HepG2 (cell line): ENCODE results near the gene CHRM3. TPM values are rescaled to one million over a fixed set of nuclear protein-coding genes. Genes with fewer than 3 reads are reported as not detected.

Experiments
- ATAC-seq: fragments of 200-7000 bp; cut with Tn5 transposase; 3 replicates; pipeline ENCODE4 v1.9.1; 2020; ENCODE audit warnings: mild to moderate bottlenecking, moderate library complexity
- BruUV-seq: library from RNA; stranded (reverse); fragments of 400-500 nt; replicated peaks from 2 replicates; lab custom pipeline; 2021; lab: Mats Ljungman, UMichigan
- CTCF ChIA-PET: fragments of 300-600 bp; formaldehyde crosslinking; extraction: SDS; loops from one replicate; lab custom pipeline; 2021; ENCODE audit warnings: low total read pairs, inconsistent platforms, low intra/inter-chr PET ratio; lab: Yijun Ruan, JAX
- POLR2A ChIA-PET: fragments of 350-600 bp; sonication (Branson Sonifier 250); formaldehyde crosslinking; loops from one replicate; lab custom pipeline; 2020; ENCODE audit warnings: antibody characterized with exemption, inconsistent platforms; lab: Yijun Ruan, JAX
- DNase-seq: peaks from one replicate; pipeline ENCODE4 v3.0.0-alpha.2; 2015; ENCODE audit warnings: low spot score
- FAIRE-seq: peaks from 3 replicates; lab custom pipeline; 2011; peaks lifted over from hg19 to GRCh38; lab: Jason Lieb, UNC
- H2AFZ ChIP-seq: one replicate; pipeline ENCODE4 v1.6.1; 2011; ENCODE audit warnings: low read length, inconsistent platforms
- H3K27ac ChIP-seq: fragments of 300-600 bp; 3 replicates; pipeline ENCODE4 v1.8.0; 2011; ENCODE audit warnings: mixed run types, mild to moderate bottlenecking, mixed read lengths, low read length, inconsistent platforms; ENCODE audit not compliant: insufficient read depth; ENCODE audit errors: extremely low read length
- H3K27me3 ChIP-seq, 2 experiments: fragments of 200-600 bp in 1 of 2; 2 replicates in 1 of 2; 3 replicates in 1 of 2; pipeline versions ENCODE4 v1.6.0 to v1.8.0; 2011; ENCODE audit warnings: low read length in 2 of 2, mild to moderate bottlenecking in 2 of 2, moderate library complexity in 2 of 2, inconsistent platforms in 1 of 2; ENCODE audit not compliant: insufficient read depth in 2 of 2, control insufficient read depth in 1 of 2
- H3K36me3 ChIP-seq, 2 experiments: fragments of 200-600 bp in 1 of 2; replicated peaks in 1 of 2; 2 replicates in 1 of 2; 3 replicates in 1 of 2; pipeline versions ENCODE4 v1.5.1 to v1.8.0; 2011; ENCODE audit warnings: low read length in 2 of 2, inconsistent platforms in 1 of 2; ENCODE audit not compliant: insufficient read depth in 2 of 2, control insufficient read depth in 1 of 2
- H3K4me1 ChIP-seq: 2 replicates; pipeline ENCODE4 v1.5.1; 2012; ENCODE audit warnings: low read length, inconsistent platforms; ENCODE audit not compliant: insufficient read depth
- H3K4me2 ChIP-seq: 2 replicates; pipeline ENCODE4 v1.6.0; 2011; ENCODE audit warnings: low read depth, low read length, inconsistent platforms
- H3K4me3 ChIP-seq, 3 experiments: fragments of 200-600 bp in 1 of 3; sonication (generic), shearing (Covaris generic) in 1 of 3; replicated peaks in 1 of 3; 2 replicates each; pipeline ENCODE4 v1.5.1; 2011 to 2016; ENCODE audit warnings: low read length in 3 of 3, inconsistent platforms in 2 of 3, low read depth in 2 of 3, mild to moderate bottlenecking in 2 of 3, control low read depth in 1 of 3, mixed read lengths in 1 of 3; ENCODE audit not compliant: insufficient read depth in 1 of 3
- H3K79me2 ChIP-seq: one replicate; pipeline ENCODE4 v1.6.1; 2011; ENCODE audit warnings: low read length, inconsistent platforms; ENCODE audit not compliant: insufficient read depth
- H3K9ac ChIP-seq: 2 replicates; pipeline ENCODE4 v1.6.0; 2011; ENCODE audit warnings: mild to moderate bottlenecking, low read depth, low read length, inconsistent platforms; ENCODE audit not compliant: insufficient read depth
- H3K9me3 ChIP-seq: 2 replicates; pipeline ENCODE4 v1.5.1; 2012; ENCODE audit warnings: mild to moderate bottlenecking, low read length
- H4K20me1 ChIP-seq: 2 replicates; pipeline ENCODE4 v1.6.0; 2011; ENCODE audit warnings: inconsistent platforms, mild to moderate bottlenecking, low read length, moderate library complexity; ENCODE audit not compliant: insufficient read depth
- HNRNPL ChIP-seq: fragments of 200-400 bp; formaldehyde crosslinking; IDR thresholded peaks from 2 replicates; pipeline ENCODE4 v1.6.1; 2017; ENCODE audit warnings: mild to moderate bottlenecking, low read depth, low read length
- SKI ChIP-seq: fragments of 450-650 bp; IDR thresholded peaks from one replicate; pipeline ENCODE4 v1.6.1; 2018; ENCODE audit warnings: mild to moderate bottlenecking; ENCODE audit not compliant: partially characterized antibody
- SMARCE1 ChIP-seq: fragments of 450-650 bp; IDR thresholded peaks from 2 replicates; pipeline ENCODE4 v1.6.1; 2017; ENCODE audit warnings: borderline replicate concordance
- TRIM22 ChIP-seq: fragments of 450-650 bp; IDR thresholded peaks from 2 replicates; pipeline ENCODE4 v1.6.1; 2017
- U2AF2 ChIP-seq: fragments of 200-400 bp; formaldehyde crosslinking; IDR thresholded peaks from 2 replicates; pipeline ENCODE4 v1.6.1; 2017; ENCODE audit warnings: low read depth, mild to moderate bottlenecking, low read length
- ZNF589 ChIP-seq: sonication (generic); formaldehyde crosslinking; conservative IDR thresholded peaks from 2 replicates; pipeline ENCODE4 v1.8.0; 2022; ENCODE audit warnings: mild to moderate bottlenecking, moderate library complexity, missing genetic modification reagents
- WGBS: methylation state at CpG from one replicate; pipeline ENCODE4 v1.1.6; 2017; ENCODE audit warnings: low lambda C conversion rate; 5-methylcytosine and 5-hydroxymethylcytosine counted together
- in situ Hi-C: cut with HindIII; loops from 2 replicates; pipeline ENCODE4 v1.10.0; 2017; ENCODE audit warnings: low pct_unique_long_range_greater_than_20kb; ENCODE audit not compliant: extremely low pct_ligation_motif_present
- intact Hi-C: fragments of 100-400 bp; cut with micrococcal nuclease; formaldehyde crosslinking; loops from one replicate; pipeline ENCODE4 v1.10.0; 2022; ENCODE audit not compliant: unreplicated experiment
- polyA plus RNA-seq, 8 experiments: library from polyadenylated mRNA; depleted of rRNA in 3 of 8; stranded (reverse) in 7 of 8; unstranded in 1 of 8; fragments of >200 nt; fragmentation: Illumina TruSeq in 4 of 8; extraction: Trizol in 4 of 8; gene quantifications; 2 replicates each; pipeline versions ENCODE4 v1.2.1 to v1.2.3, GENCODE V29; 2011 to 2016; ENCODE audit warnings: low read depth in 4 of 8, missing spikeins in 1 of 8, mixed read lengths in 1 of 8; ENCODE audit not compliant: insufficient read depth in 1 of 8
- total RNA-seq, 5 experiments: library from RNA; depleted of rRNA; stranded (reverse); fragments of >200 nt; fragmentation: Illumina TruSeq; extraction: Trizol; gene quantifications; 2 replicates each; pipeline ENCODE4 v1.2.3, GENCODE V29; 2016; ENCODE audit warnings: low read depth in 1 of 5
- TF ChIP-seq, protein P1 (sequence below): sonication (generic); formaldehyde crosslinking; IDR thresholded peaks from 2 replicates; pipeline ENCODE4 v1.4.0; 2020; ENCODE audit warnings: missing genetic modification reagents
- TF ChIP-seq, protein P2 (sequence below): sonication (generic); formaldehyde crosslinking; IDR thresholded peaks from 2 replicates; pipeline ENCODE4 v1.4.0; 2020; ENCODE audit warnings: missing genetic modification reagents
- TF ChIP-seq, protein P3 (sequence below): fragments of 450-650 bp; IDR thresholded peaks from 2 replicates; pipeline ENCODE4 v1.6.1; 2016
- TF ChIP-seq, protein P4 (sequence below): IDR thresholded peaks from 2 replicates; pipeline ENCODE4 v1.6.1; 2016; ENCODE audit warnings: missing genetic modification reagents, missing compliant biosample characterization
- TF ChIP-seq, protein P5 (sequence below): sonication (generic); formaldehyde crosslinking; IDR thresholded peaks from 2 replicates; pipeline ENCODE4 v1.4.0; 2020; ENCODE audit warnings: mild to moderate bottlenecking, missing genetic modification reagents, borderline replicate concordance
- TF ChIP-seq, protein P6 (sequence below): sonication (generic); formaldehyde crosslinking; IDR thresholded peaks from 2 replicates; pipeline ENCODE4 v1.8.0; 2022; ENCODE audit warnings: mild to moderate bottlenecking, missing genetic modification reagents, moderate library complexity

CHRM3 gene
- total and polyA plus RNA-seq, 2 of the 13 experiments (the other 11 are each of a cell fraction or from before 2014, with no cell fraction given), result not detected

DNA sequence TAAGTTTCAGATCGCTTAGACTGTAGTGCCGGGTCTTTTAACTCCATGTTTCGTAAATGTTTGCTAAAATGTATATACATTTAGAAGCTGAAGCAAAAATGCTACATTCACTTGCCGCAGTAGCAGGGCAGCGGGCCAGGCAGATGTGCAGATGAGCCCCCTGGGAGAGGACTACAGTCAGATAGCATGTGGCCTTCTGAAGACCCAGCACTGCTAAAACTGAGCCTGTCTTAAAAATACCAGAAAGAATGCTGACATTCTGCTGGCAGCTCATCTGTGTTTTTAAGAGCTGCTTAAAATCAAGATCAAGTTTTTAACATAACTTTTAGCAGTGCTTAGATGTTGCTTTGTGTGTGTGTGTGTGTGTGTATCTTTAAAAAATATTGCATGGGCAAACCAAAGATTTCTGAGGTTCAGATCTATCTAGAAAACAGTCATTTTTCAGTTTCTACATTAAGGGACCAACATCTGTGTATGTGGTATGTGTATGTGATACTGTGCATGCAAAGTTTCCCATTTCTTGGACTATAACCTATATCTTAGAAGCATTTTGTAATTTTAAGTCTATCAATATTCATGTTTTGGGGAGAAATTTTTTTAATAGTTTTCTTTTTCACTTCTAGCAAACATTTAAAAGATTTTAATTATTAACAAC lies 31.7 kb downstream of the CHRM3 start:
- Histone ChIP-seq H3K79me2 (no peaks in the 10 kb centered on the region), H4K20me1 (no peaks in the 10 kb centered on the region), H3K27ac (no peak overlapping the region), H3K4me3 (no peak overlapping the region), H3K4me1 (no peaks in the 10 kb centered on the region), H3K9me3 (no peaks in the 10 kb centered on the region; the same call in 1 of the 2 replicates), H2AFZ (no peak overlapping the region), H3K36me3 (no peaks in the 10 kb centered on the region), H3K27me3 (no peaks in the 10 kb centered on the region), H3K4me2 (no peak overlapping the region), H3K9ac (no peak overlapping the region)
- no peak for FAIRE-seq
- DNase-seq, result no peak
- POLR2A ChIA-PET, result no interaction called here
- in situ Hi-C loops (loop anchor here (25.0 kb wide), 1 partner anchor 469 kb away; no protein-coding TSS in a partner anchor), intact Hi-C loops (no loop called here)
- ATAC-seq, result no peak
- no TSS peak for BruUV-seq
- CTCF ChIA-PET, result no interaction called here
- WGBS, result 2% methylated on average over 5 of the region's 5 CpGs
- TF ChIP-seq HNRNPL, result no peak
- TF ChIP-seq ZNF589 (CRISPR knock-in tag), result no peak
- no peak for TF ChIP-seq U2AF2
- TF ChIP-seq, protein P1, sequence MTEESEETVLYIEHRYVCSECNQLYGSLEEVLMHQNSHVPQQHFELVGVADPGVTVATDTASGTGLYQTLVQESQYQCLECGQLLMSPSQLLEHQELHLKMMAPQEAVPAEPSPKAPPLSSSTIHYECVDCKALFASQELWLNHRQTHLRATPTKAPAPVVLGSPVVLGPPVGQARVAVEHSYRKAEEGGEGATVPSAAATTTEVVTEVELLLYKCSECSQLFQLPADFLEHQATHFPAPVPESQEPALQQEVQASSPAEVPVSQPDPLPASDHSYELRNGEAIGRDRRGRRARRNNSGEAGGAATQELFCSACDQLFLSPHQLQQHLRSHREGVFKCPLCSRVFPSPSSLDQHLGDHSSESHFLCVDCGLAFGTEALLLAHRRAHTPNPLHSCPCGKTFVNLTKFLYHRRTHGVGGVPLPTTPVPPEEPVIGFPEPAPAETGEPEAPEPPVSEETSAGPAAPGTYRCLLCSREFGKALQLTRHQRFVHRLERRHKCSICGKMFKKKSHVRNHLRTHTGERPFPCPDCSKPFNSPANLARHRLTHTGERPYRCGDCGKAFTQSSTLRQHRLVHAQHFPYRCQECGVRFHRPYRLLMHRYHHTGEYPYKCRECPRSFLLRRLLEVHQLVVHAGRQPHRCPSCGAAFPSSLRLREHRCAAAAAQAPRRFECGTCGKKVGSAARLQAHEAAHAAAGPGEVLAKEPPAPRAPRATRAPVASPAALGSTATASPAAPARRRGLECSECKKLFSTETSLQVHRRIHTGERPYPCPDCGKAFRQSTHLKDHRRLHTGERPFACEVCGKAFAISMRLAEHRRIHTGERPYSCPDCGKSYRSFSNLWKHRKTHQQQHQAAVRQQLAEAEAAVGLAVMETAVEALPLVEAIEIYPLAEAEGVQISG (CRISPR knock-in tag), result no peak
- TF ChIP-seq, protein P2, sequence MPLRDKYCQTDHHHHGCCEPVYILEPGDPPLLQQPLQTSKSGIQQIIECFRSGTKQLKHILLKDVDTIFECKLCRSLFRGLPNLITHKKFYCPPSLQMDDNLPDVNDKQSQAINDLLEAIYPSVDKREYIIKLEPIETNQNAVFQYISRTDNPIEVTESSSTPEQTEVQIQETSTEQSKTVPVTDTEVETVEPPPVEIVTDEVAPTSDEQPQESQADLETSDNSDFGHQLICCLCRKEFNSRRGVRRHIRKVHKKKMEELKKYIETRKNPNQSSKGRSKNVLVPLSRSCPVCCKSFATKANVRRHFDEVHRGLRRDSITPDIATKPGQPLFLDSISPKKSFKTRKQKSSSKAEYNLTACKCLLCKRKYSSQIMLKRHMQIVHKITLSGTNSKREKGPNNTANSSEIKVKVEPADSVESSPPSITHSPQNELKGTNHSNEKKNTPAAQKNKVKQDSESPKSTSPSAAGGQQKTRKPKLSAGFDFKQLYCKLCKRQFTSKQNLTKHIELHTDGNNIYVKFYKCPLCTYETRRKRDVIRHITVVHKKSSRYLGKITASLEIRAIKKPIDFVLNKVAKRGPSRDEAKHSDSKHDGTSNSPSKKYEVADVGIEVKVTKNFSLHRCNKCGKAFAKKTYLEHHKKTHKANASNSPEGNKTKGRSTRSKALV (CRISPR knock-in tag), result no peak
- TF ChIP-seq, protein P3, sequence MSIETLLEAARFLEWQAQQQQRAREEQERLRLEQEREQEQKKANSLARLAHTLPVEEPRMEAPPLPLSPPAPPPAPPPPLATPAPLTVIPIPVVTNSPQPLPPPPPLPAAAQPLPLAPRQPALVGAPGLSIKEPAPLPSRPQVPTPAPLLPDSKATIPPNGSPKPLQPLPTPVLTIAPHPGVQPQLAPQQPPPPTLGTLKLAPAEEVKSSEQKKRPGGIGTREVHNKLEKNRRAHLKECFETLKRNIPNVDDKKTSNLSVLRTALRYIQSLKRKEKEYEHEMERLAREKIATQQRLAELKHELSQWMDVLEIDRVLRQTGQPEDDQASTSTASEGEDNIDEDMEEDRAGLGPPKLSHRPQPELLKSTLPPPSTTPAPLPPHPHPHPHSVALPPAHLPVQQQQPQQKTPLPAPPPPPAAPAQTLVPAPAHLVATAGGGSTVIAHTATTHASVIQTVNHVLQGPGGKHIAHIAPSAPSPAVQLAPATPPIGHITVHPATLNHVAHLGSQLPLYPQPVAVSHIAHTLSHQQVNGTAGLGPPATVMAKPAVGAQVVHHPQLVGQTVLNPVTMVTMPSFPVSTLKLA, result no peak
- TF ChIP-seq, protein P4, sequence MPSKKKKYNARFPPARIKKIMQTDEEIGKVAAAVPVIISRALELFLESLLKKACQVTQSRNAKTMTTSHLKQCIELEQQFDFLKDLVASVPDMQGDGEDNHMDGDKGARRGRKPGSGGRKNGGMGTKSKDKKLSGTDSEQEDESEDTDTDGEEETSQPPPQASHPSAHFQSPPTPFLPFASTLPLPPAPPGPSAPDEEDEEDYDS (CRISPR knock-in tag), result no peak
- no peak for TF ChIP-seq SKI
- TF ChIP-seq TRIM22, result no peak
- TF ChIP-seq SMARCE1, result no peak
- TF ChIP-seq, protein P5, sequence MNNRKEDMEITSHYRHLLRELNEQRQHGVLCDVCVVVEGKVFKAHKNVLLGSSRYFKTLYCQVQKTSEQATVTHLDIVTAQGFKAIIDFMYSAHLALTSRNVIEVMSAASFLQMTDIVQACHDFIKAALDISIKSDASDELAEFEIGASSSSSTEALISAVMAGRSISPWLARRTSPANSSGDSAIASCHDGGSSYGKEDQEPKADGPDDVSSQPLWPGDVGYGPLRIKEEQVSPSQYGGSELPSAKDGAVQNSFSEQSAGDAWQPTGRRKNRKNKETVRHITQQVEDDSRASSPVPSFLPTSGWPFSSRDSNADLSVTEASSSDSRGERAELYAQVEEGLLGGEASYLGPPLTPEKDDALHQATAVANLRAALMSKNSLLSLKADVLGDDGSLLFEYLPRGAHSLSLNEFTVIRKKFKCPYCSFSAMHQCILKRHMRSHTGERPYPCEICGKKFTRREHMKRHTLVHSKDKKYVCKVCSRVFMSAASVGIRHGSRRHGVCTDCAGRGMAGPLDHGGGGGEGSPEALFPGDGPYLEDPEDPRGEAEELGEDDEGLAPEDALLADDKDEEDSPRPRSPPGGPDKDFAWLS, result no peak
- TF ChIP-seq, protein P6, sequence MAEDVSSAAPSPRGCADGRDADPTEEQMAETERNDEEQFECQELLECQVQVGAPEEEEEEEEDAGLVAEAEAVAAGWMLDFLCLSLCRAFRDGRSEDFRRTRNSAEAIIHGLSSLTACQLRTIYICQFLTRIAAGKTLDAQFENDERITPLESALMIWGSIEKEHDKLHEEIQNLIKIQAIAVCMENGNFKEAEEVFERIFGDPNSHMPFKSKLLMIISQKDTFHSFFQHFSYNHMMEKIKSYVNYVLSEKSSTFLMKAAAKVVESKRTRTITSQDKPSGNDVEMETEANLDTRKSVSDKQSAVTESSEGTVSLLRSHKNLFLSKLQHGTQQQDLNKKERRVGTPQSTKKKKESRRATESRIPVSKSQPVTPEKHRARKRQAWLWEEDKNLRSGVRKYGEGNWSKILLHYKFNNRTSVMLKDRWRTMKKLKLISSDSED (CRISPR knock-in tag), result no peak
